ENCODE data around the gene CDNF. TPM values are rescaled to one million over a fixed set of nuclear protein-coding genes. Genes with fewer than 3 reads are reported as not detected.

CDNF gene
- total RNA-seq, 4 donors from 2014 or later = 1.1 to 1.3 TPM; not detected in 2

DNA sequence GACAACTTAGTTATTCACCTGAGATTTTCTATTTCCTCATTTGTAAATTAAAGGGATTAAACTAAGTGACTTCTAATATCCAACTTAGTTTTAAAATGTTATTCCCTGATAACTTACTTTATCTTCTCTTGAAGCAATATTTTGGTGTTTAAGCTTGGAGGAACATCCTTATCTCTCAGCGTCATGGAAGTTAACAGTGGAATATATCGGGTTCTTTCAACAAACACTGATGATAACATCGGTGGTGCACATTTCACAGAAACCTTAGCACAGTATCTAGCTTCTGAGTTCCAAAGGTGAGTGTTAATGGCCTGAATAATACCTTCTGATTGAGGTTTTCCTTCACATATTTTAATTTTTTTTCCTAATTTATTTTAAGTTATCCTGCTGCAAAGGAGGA lies 14.4 kb upstream of the CDNF start:
- Histone ChIP-seq H3K27ac (no peak overlapping the region), H3K9me3 (no peaks in the 10 kb centered on the region), H3K4me3 (no peak overlapping the region), H3K4me1 (no peaks in the 10 kb centered on the region), H3K36me3 (peaks cover 0 to 80% (median 7%) of the 10 kb centered on the region in 3 donors), H3K27me3 (no peaks in the 10 kb centered on the region)
- no peak for DNase-seq
- intact Hi-C loops (cut with DNase I) = no loop called here
- TF ChIP-seq POLR2A (IDR thresholded peaks at IDR 0.05) (no peak), CTCF (IDR thresholded peaks at IDR 0.05) (no peak)
- 92 to 97% methylated on average over 3 of the region's 3 CpGs for WGBS, 2 donors

DNA sequence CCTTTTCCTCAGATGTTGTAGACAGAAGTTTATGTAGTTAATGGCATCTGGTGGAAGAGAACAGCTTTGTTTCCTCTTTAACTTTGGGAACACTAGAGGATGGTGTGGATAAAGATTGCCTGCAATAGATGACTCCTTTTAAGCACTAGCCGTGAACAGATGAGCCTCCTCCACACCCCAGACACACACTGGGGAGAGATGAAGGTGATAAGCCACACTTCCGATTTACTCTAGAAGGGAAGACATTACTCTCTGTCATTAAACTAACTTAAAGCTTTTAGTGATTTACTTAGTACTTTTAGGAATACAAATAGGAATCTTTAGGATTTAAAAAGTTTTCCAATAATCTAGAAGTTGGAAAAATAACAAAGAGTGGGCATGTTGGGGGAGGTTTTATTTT lies 7.1 kb upstream of the CDNF start:
- no peak for TF ChIP-seq CTCF (IDR thresholded peaks at IDR 0.05)
- TF ChIP-seq POLR2A (IDR thresholded peaks at IDR 0.05) = no peak
- H3K27ac ChIP-seq = no peak overlapping the region
- 81 to 82% methylated on average over 2 of the region's 2 CpGs for whole genome bisulfite sequencing, 2 donors
- no peak for DNase-seq
- intact Hi-C loops (cut with DNase I) = no loop called here
- H3K36me3 ChIP-seq = peaks cover 15 to 77% (median 16%) of the 10 kb centered on the region in 3 donors
- no peak overlapping the region for H3K4me3 ChIP-seq
- no peaks in the 10 kb centered on the region for H3K27me3 ChIP-seq
- H3K9me3 ChIP-seq = no peaks in the 10 kb centered on the region
- H3K4me1 ChIP-seq = peaks cover 0 to 3% (median 0%) of the 10 kb centered on the region in 3 donors

DNA sequence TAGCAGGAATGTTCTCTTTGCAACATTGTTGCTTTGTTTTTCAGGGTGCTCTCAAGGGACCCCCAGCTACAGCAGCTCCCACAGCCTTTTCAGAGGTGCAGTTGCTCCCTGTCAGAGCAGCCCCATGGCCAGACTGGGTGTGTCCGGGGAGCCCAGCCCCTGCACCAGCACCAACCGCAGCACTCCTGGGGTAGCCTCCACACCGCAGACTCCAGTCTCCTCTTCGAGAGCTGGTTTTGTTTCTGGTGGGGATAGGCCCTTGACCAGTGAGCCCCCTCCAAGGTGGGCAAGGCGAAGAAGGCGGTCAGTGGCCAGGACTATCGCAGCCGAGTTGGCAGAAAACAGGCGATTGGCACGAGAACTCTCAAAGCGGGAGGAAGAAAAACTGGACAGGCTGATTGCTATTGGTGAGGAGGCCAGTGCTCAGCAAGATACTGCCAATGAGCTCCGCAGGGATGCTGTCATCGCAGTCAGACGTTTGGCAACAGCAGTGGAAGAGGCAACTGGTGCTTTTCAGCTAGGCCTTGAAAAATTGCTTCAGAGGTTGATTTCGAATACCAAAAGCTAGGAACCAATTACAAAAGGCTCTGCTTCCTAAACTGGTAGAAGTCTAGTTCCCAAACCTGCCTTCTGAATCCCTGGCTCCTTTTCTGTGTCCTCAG lies 5.6 kb upstream of the CDNF start:
- Histone ChIP-seq H3K4me3 (no peak overlapping the region), H3K27me3 (no peaks in the 10 kb centered on the region), H3K36me3 (peaks cover 15 to 64% (median 16%) of the 10 kb centered on the region in 3 donors), H3K9me3 (no peaks in the 10 kb centered on the region), H3K4me1 (peaks cover 6 to 12% (median 10%) of the 10 kb centered on the region in 3 donors), H3K27ac (no peak overlapping the region)
- TF ChIP-seq POLR2A (IDR thresholded peaks at IDR 0.05) (no peak), CTCF (IDR thresholded peaks at IDR 0.05) (no peak)
- 88 to 96% methylated on average over 5 to 7 of the region's 15 CpGs for WGBS, 2 donors
- intact Hi-C loops (cut with DNase I) = no loop called here
- no peak for DNase-seq

DNA sequence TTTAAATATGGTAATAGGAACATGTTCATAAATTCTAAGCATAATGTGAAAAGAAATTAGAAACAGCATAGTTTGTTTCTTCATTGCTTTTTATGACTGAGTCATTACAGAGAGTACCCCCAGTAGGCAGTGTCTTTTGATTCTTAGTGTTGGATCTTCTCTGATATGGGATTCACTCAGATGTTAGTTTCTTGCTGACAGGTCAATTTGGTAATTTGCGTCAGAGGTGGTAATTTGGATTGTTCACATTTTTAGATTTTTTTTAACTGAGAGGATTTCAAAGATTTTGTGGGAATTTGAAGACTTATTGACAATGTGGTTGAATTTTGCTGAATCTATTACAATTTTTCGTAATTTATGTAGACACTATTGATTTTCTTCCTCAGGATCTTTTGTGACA lies 2.3 kb upstream of the CDNF start:
- H3K4me3 ChIP-seq = no peak overlapping the region
- H3K27me3 ChIP-seq = no peaks in the 10 kb centered on the region
- peaks cover 10 to 26% (median 15%) of the 10 kb centered on the region in 3 donors for H3K4me1 ChIP-seq
- TF ChIP-seq CTCF (IDR thresholded peaks at IDR 0.05) (no peak), POLR2A (IDR thresholded peaks at IDR 0.05) (no peak)
- H3K36me3 ChIP-seq = peaks cover 15 to 52% (median 16%) of the 10 kb centered on the region in 3 donors
- no peak overlapping the region for H3K27ac ChIP-seq
- no peaks in the 10 kb centered on the region for H3K9me3 ChIP-seq
- WGBS, 2 donors = 92 to 95% methylated on average over 2 of the region's 2 CpGs
- DNase-seq = no peak
- intact Hi-C loops (cut with DNase I) = no loop called here

GRCh38 chr10:14839305-14839695 lies 1.5 kb upstream of the CDNF start:
- H3K4me1 ChIP-seq = peaks cover 10 to 26% (median 15%) of the 10 kb centered on the region in 3 donors
- TF ChIP-seq CTCF (IDR thresholded peaks at IDR 0.05) = peak in 1 of 6 experiments; percentile 2
- TF ChIP-seq POLR2A (IDR thresholded peaks at IDR 0.05) = no peak
- intact Hi-C loops (cut with DNase I) = no loop called here

More at GRCh38 chr10:14839305-14839695, 1.5 kb upstream of the CDNF start:
- DNase-seq = no peak
- H3K36me3 ChIP-seq = peaks cover 15 to 43% (median 16%) of the 10 kb centered on the region in 3 donors
- H3K27me3 ChIP-seq = no peaks in the 10 kb centered on the region
- H3K4me3 ChIP-seq = peak overlapping the region; percentile 76 to 99 (median 86)
- peak overlapping the region; percentile 95 to 96 (median 96) for H3K27ac ChIP-seq
- H3K9me3 ChIP-seq = no peaks in the 10 kb centered on the region
- 3 to 5% methylated on average over 14 of the region's 14 CpGs for WGBS, 2 donors

Data from esophagus squamous epithelium (tissue), 5 donors.